ENCODE data around the gene ASPA. TPM values are rescaled to one million over a fixed set of nuclear protein-coding genes. Genes with fewer than 3 reads are reported as not detected.
A peak's percentile ranks its signal among the peaks of the same experiment; 100 is the strongest.
"Not testable (repeated sequence)": the region's sequence is repeated elsewhere in the genome, so short reads cannot be mapped to it uniquely, and the experiment has no call there.

ASPA gene
- total and polyA plus RNA-seq, 2 experiments from 2014 or later: 0.13 TPM; not detected in 1

GRCh38 chr17:3433215-3433614 is 42.6 kb upstream of the ASPA start:
- H3K4me1 ChIP-seq (ENCODE audit: insufficient read depth): peaks cover 12% of the 10 kb centered on the region
- H3K27me3 Mint-ChIP-seq (ENCODE audit: insufficient read depth, low read depth, poor library complexity); H3K4me1 Mint-ChIP-seq; H3K27ac Mint-ChIP-seq; H3K36me3 Mint-ChIP-seq (ENCODE audit: low read depth); H3K4me3 Mint-ChIP-seq; H2AFZ ChIP-seq; H3K27me3 ChIP-seq (ENCODE audit: insufficient read depth); H3K27ac ChIP-seq (ENCODE audit: low read depth); H3K4me2 ChIP-seq; H3K36me3 ChIP-seq (ENCODE audit: insufficient read depth); H3K4me3 ChIP-seq; H3K79me2 ChIP-seq (replicated peaks; ENCODE audit: insufficient read depth); H3F3A ChIP-seq (replicated peaks; ENCODE audit: low read depth); H4K20me1 ChIP-seq (replicated peaks; ENCODE audit: insufficient read depth): not testable (repeated sequence)
- TF ChIP-seq ZNF462 (CRISPR knock-in tag; IDR thresholded peaks at IDR 0.05) (0 out of 2 replicates have a peak, but pooled peaks have one; percentile 46), CTCF (conservative IDR thresholded peaks at IDR 0.05; ENCODE audit: low read depth in 2 of 2) (peak in 1 of 2 experiments; percentile 31; a peak in 1 of 4 replicates), REST (IDR thresholded peaks at IDR 0.05; ENCODE audit: unreplicated experiment) (peak; percentile 81)
- H3K9me2 ChIP-seq (ENCODE audit: insufficient read depth): peaks cover 10% of the 10 kb centered on the region; the same call in 1 of the 2 replicates
- DNase-seq (ENCODE audit: low spot score): peak; percentile 60
- peak; percentile 80 for ATAC-seq
- peaks cover 20% of the 10 kb centered on the region; the same call in 2 of the 3 replicates for H3K9me3 Mint-ChIP-seq

Data from GM23338 (cell line).